ENCODE measurements around the gene VWA1.
A peak's percentile ranks its signal among the peaks of the same experiment; 100 is the strongest.
"Not testable (repeated sequence)": the region's sequence is repeated elsewhere in the genome, so short reads cannot be mapped to it uniquely, and the experiment has no call there.

The VWA1 gene

DNA sequence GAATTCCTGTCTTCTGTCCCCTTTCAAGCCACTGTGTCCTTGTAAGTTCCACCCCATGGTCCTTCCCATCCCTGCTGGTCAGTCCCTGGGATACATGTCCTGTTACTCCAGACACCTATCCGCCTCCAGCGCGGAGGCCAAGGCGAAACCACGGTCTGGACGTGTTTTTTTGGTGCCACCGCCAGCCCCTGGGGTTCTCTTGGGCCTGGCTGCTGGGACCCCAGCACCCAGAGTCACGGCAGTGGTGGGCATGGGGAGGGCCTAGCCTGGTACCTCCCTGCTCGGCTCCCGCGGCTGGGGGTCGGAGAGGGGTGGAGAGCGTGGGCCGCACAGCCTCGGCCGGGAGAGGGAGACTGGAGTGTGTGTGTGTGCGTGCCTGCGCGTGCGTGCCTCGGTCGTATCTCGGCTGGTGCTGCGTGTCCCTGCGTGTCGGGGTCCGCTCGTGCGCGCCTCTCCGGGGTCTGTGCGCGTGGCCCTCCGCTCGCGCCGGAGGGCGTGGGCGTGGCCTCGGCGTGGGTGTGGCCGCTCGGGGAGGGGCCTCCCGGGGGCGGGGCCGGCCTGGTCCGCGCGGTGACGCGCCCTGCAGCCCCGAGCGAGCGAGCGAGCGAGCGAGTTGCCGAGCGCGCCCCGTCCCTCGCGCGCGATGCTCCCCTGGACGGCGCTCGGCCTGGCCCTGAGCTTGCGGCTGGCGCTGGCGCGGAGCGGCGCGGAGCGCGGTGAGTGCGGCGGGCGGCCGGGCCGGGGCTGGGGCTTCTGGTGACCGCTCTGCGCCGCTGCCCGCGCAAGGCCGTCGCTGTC lies at the start of gene VWA1:
Gene VWA1 (plus strand): TSS at position 585 of the 798 bp plus-strand sequence. CDS start 59 bp downstream, at position 644.
- DNase-seq: peak; percentile 17

GRCh38 chr1:1385931-1386330 lies 49.6 kb upstream of the VWA1 start:
- no peak for DNase-seq

- no peak for DNase-seq
Measured at GRCh38 chr1:1387098-1388077, 48.1 kb upstream of the VWA1 start.

- DNase-seq: no peak
Measured at GRCh38 chr1:1388078-1388472, 47.4 kb upstream of the VWA1 start.

- DNase-seq: no peak
Measured at GRCh38 chr1:1390675-1391074, 44.8 kb upstream of the VWA1 start.

GRCh38 chr1:1391225-1391624 lies 44.3 kb upstream of the VWA1 start:
- DNase-seq: no peak

DNA sequence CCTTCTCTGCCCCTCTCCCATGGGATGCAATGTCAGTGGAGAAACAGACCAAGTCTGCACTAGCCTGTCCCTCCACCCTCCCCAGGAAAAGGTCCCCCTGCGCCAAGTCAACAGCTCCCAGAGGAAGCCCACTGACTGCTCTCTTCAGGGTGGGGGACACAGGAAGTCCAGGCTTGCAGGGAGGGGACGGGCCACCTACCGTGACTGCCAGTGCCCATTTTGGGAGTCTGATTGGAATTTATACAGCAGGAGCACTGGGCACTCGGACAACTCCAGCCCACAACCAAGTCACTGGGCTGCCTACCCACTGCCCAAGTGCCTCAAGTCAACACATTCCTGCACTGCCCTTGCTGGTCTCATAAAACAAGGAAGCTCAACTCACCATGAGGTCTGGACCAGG lies 42.5 kb upstream of the VWA1 start:
- no peak for DNase-seq

GRCh38 chr1:1393428-1393827 lies 42.1 kb upstream of the VWA1 start:
- DNase-seq: no peak

GRCh38 chr1:1394116-1394515 lies 41.4 kb upstream of the VWA1 start:
- no peak for DNase-seq

- no peak for DNase-seq
Measured at GRCh38 chr1:1395166-1395565, 40.3 kb upstream of the VWA1 start.

GRCh38 chr1:1397839-1398523 lies 37.5 kb upstream of the VWA1 start:
- DNase-seq: no peak

- no peak for DNase-seq
Measured at GRCh38 chr1:1398677-1399186, 36.8 kb upstream of the VWA1 start.

DNA sequence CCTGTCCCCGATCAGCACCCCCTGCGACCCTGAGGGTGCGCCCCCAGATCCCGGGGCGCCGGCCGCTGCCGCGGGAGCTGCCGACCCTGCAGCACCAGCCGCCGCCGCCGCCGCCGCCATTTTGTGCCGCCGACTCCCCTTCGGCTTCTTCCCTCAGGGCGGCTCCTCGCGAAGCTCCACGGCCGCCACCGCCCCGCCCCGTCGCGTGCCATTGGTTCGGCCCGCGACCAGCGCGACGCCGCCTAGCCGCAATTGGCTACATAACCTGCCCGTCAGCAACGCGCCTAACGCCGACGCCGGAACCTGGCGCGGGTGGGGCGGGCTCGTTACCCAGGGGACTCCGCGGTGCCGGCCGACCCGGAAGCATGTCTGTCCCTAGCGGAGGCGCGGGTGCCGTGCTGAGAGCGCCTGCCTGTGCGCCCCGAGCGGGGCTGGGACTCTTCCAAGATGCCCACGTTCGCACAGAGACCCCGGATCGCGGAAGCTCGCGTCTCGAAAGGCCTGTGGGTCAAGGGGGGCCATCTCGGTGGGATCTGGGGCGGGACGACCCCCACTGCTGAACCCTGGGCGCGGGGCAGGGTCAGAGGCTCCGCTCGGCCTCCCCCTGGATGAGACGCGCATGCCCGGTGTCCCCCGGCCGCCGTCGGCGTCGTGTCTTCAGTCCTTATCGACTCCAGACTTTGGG lies 36.2 kb upstream of the VWA1 start, which contains the start of gene CCNL2:
Gene CCNL2 (minus strand): TSS at position 149 of the 685 bp plus-strand sequence. CDS start 29 bp downstream, at position 120.
- peak; percentile 90 for DNase-seq

GRCh38 chr1:1399872-1400575 lies 35.5 kb upstream of the VWA1 start:
- no peak for DNase-seq

DNA sequence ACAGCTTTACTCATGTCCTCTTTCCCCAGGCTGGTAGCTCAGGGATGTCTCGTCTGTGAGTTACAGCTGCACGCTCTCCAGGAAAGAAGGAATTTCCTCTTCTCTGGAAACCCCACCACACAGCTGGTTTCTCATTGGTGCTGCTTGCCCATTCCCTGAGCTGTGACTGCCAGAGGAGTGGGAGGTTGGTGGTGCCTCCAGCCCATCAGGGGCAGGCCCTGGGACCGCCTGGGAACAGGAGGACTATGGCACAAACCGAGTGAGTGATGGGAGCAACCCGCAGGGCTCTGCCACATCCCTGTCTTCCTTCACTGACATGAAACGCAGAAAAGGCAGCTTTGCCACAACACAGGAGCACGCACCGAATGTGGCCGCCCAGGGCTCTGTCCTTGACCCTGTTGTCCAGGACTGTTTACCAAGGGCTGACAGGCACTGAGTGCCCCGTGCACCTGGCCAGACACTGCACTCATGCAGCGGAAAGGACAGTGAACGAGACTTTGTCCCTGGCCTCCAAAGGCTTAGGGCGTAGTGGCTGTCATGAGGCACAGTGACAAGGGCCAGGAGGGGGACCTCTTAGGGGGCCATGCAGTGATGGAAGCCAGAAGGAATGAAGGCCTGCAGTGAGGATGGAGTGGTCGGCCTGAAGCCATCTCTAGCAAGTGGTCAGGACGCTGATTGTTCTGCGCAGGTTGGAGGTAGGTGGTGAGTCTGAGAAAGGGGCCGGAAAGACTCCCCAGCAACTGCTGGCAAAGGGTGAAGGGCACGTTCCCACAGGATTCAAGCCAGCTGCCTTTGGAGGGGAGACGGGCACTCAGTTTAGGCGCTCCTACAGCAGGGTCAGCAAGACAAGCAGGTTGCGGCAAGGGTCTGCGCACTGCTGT lies 34.7 kb upstream of the VWA1 start:
- no peak for DNase-seq

DNA sequence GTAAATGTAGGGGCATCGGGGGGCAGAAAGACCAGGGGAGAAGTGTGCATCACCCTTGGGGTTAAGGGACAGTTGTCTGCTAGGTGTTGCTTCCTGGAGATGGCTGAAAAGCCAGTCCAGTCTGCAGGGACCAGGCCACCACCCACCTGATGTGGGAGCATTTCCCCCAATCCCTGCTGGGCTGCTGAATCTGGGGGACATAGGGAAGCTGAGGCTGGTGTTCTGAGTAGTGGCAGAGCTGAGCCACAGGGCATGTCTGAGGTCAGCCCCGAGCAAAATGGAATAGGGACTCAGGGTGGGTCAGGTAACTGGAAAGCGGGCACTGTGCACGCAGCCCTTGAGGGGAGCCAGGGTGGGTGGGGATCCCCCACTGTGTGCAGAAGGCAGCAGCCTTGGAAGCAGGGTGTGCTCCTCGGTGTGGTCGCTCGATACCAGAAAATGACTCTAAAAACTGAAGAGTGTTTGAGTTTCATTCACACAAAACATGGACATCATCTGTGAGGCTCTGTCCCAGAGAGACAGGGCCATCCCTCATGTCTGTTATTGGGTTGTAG lies 34.0 kb upstream of the VWA1 start:
- DNase-seq: no peak

DNA sequence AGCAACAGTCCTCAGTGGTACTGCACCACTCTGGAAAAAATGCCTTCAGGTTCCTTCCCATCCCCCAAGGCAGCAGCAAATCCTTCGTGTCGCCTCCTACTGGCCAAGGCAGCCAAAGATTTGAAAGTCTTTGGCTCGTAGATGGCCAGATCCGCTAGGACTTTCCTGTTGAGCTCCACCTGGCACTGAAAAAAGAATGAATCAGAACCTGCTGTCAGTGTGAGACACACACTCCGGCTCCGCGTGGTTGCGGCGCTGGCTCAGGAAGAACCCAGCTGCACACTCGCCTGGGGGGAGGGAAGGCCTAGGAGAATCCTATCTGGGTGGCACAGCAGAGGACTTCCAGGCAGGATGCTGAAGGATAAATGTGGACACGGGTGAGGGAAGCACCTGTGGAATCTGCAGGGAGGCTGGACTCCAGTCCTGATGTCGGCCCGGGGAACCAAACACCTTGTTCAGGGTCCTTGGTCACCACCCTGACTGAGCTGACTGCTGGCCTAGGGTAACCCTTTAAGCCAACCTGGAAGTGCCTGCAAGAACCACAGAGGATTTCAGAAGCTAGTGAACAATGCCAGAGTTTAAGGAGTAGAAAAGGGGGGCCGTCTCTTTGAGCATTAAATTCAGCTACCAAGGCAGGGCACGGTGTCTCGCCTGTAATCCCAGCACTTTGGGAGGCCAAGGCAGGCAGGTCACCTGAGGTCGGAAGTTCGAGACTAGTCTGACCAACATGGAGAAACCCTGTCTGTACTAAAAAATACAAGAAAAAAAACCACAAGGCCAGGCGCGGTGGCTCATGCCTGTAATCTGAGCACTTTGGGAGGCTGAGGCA lies 33.2 kb upstream of the VWA1 start:
- no peak for DNase-seq

GRCh38 chr1:1402901-1403392 lies 32.5 kb upstream of the VWA1 start:
- not testable (repeated sequence) for DNase-seq

DNA sequence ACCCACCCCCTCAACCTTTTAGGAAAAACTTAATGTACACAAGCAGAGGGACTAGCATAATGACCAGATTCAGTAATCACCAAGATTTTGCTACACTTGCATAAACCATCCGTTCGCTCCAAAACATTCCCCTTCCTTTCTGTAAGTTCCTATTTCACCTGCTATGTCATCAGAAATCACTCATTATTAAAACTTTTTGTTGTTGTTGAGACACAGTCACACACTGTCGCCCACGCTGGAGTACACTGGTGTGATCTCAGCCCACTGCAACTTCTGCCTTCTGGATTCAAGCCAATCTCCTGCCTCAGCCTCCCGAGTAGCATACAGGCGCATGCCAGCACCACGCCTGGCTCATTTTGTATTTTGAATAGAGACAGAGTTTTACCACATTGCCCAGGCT lies 31.8 kb upstream of the VWA1 start:
- no peak for DNase-seq

All from NCI-H526 treated with DMSO at 0.1 percent for 48 hours (cell line).